GM12891 (cell line): ENCODE measurements around the gene GRIA3.

Source experiments
- POLR2A ChIP-seq: IDR thresholded peaks from 2 replicates; pipeline ENCODE4 v1.6.1; 2011; ENCODE audit warnings: low read depth, low read length, control low read depth
- POLR2AphosphoS5 ChIP-seq: IDR thresholded peaks from 2 replicates; pipeline ENCODE4 v1.6.1; 2011; ENCODE audit warnings: low read depth, low read length, control low read depth

DNA sequence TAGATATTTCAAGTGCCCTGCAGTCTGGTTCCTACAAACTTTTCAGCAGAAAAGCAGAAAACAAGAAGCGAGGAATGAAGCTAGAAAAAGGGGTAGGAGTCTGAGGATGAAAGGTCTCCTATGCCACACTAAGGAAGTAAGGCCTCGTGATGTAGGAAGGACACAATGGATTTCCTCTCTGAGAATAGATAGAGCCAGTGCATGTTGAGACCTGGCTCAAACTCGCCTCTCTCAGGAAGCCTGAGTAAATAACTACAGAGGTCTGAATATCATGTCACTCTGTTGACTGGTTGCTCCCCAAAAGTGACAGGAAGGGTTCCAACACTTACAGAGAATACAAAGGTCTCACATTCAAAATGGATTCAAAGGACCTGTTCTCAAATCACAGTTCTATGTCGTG, 93.3 kb downstream of the GRIA3 start:
- no peak for TF ChIP-seq POLR2AphosphoS5
- TF ChIP-seq POLR2A = no peak
